Stimulated activated CD4-positive, alpha-beta T cell treated with anti-CD3 and anti-CD28 coated beads, Interleukin-4, amount 100 ng/mL, for 1 hour (primary cell): ENCODE data around the gene ADAMTS4.

Experiments
- DNase-seq: peaks from one replicate; pipeline ENCODE4 v3.0.0-alpha.2; 2020

Gene ADAMTS4

DNA sequence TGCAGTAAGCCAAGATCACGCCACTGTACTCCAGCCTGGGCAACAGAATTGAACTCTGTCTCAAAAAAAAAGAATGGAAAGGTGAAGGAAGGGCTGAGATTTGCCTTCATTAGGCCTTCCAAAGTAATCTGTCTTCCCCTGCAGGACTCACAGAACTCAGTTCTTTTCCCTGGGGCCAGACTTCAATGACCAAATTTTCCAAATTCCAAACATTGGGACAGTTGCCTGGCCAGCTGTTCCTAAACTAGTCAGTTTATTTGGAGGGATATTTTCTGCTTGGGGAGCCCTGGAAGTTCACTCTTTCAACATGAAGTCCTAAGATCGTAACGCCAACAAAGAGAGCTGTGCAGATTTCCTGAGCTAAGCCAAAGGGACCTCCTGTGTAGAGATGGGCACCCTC lies 61.0 kb downstream of the ADAMTS4 start:
- DNase-seq = no peak
